OCI-LY7 (cell line): ENCODE data around the gene LRBA.

Experiments used
- CTCF ChIP-seq: fragments of 200-600 bp; sonication (generic); conservative IDR thresholded peaks from 2 replicates; pipeline ENCODE4 v1.5.1; 2014; ENCODE audit warnings: mild to moderate bottlenecking, antibody characterized with exemption, low read length, moderate library complexity, mixed read lengths
- EZH2phosphoT487 ChIP-seq: fragments of 200-600 bp; sonication (generic); IDR thresholded peaks from 2 replicates; pipeline ENCODE4 v1.6.1; 2018; ENCODE audit warnings: low read depth, borderline replicate concordance, mild to moderate bottlenecking, mixed run types, antibody characterized with exemption, low read length, moderate library complexity, mixed read lengths

GRCh38 chr4:150722908-150723362 lies 292.1 kb downstream of the LRBA start:
- TF ChIP-seq CTCF = no peak
- TF ChIP-seq EZH2phosphoT487 = no peak
